GM19025 (cell line): ENCODE measurements around the gene MAMSTR.

ENCODE experiments used
- ATAC-seq: cut with Tn5 transposase; IDR thresholded peaks from one replicate; pipeline ENCODE4 v1.9.1; 2021; ENCODE audit warnings: mild to moderate bottlenecking, low read depth, moderate library complexity; ENCODE audit not compliant: unreplicated experiment

Gene MAMSTR

DNA sequence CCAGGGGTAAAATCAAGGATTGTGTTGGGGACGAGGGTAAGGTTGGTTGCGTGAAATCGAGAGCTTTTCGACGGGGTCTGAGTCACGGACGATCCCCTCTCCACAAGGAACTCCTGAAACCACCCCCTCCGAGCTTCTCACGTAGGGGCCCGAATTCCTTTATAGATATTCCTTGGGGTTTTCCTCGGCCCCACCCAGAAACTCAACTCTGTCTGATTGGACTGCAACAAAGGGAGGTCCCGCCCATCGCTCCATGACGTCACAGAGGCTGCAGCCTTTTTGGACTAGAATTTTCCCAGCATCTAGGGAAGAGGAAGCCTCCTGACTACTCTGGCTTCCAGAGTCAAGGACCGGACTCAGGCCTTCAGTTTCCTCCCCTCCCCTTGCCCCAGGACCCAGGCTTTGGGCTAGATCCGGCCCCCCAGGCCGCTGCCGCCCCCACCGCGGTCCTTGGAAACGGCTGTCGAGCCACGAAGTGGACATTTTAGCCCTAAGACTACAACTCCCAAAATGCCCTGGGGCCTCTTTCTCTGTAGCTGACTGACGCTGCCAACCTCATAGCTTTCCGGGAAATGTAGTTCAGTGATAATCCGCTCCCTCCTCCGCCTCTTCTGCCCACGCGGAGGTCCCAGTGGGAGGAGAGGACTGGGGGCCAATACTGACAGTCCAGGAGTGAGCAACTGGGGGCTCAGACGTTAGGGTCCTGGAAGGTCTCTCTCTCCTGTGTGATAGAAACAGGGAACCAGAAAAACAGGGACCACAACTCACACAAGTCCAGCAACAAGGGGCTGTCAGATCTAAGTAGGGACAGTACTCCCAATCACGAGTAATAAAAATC, 27.4 kb upstream of the MAMSTR start, which contains the start of gene IZUMO1:
Gene IZUMO1, minus strand, starts transcription at position 172 of the 838 bp plus-strand sequence. CDS start 1,050 bp downstream, outside the sequence.
- no peak for ATAC-seq

DNA sequence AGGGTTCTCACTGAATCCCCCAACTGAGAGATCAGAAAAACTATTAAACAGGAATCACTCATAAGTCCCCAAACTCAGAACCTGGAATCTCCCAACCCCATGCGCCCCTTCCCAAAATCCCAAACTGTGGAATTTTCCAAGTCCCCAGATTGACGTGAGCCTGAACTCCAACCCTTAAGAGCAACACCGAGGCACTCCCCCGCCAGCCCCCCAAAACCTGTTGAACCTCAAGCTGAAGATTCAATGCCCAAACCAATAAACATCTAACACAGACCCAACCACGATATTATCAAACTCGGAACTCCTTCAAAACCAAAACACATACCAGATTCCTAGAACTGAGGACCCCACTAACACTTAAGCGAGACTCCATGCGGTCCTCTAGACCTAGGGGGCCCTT, 26.6 kb upstream of the MAMSTR start:
- ATAC-seq, result no peak

DNA sequence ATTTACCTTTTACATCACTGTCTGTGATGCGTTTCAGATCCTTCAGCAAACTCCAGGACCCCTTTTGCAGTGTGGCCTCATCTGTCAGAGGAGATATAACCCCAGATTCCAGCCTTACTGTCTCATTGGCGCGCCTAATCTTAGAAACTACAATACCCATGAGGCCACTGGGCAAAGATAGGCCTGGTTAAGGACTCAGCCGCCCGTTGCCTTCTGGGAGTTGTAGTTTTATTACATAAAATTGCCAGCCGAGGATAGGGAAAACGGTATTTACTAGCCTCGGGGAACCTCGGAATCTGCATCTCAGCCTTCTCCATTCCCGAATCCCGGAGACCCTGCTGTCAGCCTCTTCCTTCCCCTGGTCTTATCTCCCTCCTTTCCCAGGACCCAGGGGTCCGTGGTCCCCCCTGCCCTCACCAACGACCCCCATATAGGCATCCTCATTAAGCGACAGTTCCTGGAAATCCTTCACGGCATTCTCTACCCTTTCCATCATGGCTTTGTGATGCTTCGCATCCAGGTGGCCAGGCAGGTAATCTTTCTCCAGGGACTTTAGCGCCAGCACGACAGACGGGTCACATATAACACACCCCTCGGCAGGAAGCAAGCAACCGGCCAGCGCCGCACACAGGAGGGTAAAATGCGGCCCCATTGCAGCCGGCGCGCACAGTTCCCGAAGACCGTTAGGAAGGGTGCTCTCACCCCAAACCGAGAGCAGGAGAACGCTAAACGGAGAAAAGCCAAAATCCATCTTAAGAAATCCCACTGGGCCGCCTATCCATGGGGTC, 25.9 kb upstream of the MAMSTR start:
- ATAC-seq, result no peak

DNA sequence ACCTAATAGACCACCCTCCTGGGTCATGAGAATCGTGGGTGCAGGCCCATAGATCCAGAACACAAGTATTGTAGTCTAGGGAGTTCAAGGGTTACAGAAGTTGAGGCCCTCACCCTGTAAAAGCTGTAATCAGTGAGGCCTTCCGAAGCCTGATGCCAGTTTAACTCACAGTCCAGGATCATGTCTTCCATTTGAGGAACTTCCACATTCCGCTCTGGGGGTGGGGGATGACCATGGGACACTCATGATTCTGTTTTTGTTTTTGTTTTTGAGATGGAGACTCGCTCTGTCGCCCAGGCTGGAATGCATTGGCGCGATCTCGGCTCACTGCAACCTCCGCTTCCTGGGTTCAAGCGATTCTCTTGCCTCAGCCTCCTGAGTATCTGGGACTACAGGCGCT, 22.6 kb upstream of the MAMSTR start:
- no peak for ATAC-seq

DNA sequence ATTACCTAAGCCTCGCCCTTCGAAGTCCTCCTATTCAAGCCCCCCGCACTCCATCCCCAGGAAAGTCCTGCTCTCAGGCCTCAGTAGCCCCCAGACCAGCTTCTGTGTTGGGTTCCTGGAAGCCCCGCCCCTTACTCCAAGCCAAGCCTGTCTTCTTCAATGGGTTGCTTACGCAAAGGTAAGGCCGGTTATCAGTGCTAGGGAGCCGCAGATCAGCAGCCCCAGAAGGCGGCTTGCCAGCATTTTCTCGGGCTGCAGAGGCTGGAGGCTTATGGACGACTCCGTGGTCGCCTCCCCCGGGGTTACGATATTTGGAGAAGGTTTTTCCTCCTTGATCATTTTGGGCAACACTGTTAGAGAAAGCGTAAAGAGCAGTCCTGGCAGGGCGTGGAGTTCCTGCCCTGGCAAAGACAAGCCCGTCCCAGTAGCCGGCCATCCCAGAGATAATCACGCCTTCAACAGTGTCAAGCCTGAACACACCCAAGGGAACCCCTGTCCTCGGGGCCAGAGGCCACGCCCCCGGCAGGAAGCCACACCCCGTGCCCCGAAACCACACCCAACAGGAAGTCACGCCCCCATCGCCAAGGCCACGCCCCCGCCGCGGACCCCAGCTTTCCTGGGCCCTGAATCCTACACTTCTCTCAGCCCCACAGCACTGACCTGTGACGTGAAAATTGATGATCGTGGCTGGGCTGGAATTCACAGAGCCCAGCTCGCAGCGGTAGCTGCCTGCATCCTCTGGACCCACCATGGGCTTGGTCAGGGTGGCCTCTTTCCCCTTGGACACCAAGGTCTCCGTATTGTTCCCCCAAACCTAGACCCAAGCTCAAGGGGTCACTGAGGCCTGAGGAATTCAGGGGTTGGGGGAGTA, 21.8 kb upstream of the MAMSTR start:
- ATAC-seq, result no peak

DNA sequence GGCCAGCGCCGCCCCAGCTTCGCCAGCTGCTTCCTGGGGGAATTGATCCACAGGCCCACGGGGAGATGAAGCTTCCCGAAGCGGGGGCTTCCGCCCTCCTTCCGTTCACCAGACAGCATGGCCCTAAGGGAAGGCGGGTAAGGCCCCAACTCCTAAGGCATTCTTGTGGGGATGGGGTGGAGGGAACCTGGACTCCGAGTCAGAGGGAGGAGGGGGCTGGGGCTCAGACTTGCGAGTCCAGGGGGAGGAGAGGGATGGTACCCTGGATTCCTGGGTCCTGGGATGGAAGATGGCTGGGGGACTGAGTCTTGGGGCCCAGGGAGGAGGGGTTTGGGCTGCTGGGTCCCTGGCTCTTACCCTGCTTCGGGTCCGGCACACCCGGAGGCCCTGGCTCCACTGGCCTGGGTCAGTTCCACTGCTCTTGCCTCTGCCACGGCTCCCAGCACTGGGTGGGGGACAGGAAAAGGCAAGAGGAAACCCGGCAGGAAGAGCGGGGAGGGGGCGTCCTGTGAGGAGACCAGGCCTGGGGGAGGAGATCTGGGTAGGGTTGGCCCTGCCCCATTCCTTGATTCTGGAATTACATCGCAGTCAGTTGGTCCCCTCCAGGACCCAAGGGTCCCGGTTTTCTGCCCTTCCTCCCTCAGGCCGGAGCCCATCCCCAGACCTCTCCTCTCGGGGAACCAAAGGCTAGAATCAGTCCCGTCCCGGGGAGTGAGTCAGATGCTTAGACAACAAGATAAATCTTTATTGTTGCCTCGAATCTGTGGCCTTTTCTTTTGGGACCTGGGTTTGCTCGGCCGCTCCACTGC, 20.8 kb upstream of the MAMSTR start, which contains the start of gene RASIP1:
Gene RASIP1, minus strand, starts transcription at position 447 of the 809 bp plus-strand sequence. Its CDS starts 328 bp downstream, at position 119.
- no peak for ATAC-seq

DNA sequence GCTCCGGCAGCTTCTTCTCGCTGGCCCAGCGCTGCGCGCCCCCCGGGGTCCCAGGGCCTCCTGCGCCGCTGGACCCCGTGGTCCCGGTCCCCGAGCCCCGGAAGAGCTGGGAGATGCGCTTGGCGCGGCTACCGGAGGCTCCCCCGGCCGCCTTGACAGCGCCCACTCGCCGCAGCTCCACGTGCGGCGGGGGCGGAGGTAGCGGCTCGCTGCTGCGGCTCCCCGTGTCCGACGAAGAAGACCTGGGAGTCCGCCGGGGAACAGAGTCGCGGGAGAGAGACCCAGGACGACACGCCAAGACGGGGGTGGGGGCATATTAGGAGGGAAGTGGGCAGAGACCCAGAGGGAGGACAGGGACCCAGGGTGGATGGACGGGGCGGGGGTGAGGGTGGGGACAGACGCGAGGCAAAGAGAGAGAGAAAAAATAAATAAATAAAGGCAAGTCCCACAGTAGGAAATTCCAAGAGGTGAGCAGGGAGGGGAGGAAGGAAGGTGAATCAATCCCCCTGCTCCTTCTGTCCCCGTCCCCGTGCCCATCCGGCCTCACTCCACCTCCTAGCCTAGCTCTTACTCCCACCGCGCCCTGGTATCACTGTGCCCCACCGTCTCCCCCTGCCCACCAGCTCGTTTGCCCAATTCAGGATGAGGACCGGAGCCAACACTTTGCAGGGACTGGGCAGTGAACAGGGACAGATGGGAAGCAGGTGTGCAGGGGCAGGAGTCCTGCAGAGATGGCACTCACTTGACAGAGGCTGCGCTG, 20.1 kb upstream of the MAMSTR start:
- ATAC-seq, result no peak

DNA sequence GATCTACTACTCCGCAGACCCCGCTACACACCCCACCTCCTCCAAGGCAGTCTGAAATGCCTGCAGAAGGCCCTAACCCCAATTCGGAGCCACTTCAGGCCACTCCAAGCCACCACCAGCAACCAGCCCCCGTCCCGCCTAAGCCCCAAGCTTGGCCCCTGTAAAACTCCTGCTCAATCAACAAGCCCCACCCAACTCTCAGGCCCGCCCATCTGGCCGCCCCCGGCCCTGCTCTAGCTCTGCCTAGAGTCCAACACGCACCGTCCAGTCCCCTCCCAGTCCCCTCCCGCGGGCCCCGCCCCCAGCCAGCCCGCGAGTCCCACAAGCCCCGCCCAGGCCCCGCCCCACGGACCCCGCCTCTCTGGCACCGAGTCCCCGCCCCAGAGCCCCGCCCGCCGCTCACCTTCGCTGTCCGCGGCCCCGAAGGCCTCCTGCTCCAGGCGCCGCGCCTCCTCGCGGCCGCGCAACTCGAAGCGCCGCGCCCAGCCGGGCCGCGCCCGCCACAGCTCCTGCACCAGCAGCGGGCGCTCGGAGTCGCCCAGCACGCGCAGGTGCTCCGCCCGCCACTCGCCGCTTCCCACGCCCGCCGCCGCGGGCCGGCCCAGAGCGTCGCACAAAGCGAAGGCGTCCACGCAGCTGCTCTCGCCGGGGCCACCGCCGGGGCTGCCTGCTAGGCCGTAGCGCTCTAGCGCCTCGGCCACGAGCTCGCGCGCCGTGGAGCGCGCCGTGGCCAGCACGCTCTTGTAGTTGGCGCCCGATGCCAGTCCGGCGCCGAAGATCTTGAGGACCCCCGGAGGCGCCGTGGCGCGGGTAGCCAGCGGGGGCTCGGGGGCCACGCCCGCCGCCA, 19.3 kb upstream of the MAMSTR start:
- peak; percentile 85 for ATAC-seq

DNA sequence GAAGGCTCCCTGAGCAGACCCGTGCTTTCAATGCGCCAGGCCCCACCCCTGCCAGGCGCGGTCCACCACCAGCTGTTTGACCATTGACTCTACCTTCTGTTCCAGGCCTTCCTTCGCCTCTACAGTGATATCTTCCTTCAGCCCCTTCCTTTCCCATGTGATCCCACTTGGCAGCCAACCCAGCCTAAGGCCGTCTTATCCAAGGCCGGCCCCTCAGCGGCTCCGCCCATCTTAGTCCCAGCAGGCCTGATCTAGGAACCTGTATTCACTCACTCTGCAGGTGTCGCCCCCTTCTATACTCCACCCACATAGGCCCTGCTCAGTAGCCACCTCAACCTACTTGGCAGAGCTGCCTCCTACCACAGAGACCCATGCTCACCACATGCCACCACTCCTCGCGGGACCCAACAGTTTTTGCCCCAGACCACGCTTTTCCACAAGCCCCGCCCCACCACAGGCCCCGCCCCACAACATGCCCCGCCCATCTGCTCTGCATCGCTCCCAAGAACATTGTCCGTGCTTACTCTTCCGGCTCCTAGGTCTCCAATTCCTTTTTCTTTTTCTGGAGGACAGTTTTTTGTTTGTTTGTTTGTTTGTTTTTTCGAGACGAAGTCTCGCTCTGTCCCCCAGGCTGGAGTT, 18.0 kb upstream of the MAMSTR start:
- no peak for ATAC-seq

DNA sequence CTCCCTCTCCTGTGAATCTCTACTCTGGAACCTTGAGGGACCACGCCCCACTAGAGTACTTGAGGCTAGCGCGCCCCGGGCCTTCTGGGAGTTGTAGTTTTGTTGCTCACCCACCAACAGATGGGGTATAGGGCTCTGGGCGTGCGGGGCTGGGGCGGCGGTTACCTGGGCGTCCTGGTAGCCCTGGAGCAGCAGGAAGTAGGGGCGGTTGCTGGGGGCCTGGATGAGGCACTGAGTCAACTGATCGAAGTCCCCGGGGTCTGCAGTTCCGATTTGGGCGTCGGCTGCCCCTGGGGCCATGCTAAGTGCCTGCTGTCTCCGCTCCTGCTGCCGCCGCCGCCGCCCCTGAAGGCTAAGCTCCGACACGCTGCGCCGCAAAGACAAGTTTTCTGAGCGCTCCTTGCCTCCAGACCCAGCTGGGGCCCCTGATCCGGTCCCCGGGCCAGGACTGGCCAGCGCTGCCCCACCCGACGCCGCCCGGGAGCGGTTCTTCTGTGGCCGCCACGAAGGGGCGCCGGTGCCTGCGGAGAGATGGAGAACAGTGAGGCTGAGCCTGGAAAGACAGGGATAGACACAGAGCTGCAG, 15.6 kb upstream of the MAMSTR start:
- ATAC-seq, result no peak

DNA sequence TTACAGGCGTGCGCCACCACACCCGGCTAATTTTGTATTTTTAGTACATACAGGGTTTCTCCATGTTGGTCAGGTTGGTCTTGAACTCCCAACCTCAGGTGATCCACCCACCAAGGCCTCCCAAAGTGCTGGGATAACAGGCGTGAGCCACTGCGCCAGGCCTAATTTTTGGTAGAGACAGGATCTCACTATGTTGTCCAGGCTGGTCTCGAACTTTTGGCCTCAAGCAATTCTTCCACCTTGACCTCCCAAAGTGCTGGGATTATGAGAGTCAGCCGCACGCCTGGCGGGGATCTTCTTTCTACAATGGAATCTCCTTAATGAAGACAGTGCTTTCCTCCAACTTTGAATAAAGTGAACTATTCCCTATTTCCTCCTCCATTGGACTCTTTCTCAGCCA, 15.1 kb upstream of the MAMSTR start:
- ATAC-seq, result no peak

DNA sequence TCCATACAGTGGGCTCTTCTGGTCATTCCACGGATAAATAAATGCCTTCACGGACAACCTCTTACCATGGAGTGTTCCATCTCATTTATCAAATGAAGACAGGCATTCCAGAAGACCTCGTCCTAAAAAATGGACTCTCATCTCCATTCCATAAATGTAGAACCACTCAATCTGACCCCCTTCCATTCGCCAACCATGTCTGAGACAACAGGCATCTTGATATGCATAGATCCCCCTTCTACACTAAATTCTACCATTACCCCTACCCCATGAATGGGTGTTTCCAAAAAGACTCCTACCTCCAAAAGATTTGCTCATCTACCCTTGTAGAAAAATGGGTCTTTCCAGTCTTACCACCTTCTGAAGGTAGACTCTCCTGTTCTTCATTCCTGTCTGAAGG, 11.9 kb upstream of the MAMSTR start:
- ATAC-seq, result no peak

DNA sequence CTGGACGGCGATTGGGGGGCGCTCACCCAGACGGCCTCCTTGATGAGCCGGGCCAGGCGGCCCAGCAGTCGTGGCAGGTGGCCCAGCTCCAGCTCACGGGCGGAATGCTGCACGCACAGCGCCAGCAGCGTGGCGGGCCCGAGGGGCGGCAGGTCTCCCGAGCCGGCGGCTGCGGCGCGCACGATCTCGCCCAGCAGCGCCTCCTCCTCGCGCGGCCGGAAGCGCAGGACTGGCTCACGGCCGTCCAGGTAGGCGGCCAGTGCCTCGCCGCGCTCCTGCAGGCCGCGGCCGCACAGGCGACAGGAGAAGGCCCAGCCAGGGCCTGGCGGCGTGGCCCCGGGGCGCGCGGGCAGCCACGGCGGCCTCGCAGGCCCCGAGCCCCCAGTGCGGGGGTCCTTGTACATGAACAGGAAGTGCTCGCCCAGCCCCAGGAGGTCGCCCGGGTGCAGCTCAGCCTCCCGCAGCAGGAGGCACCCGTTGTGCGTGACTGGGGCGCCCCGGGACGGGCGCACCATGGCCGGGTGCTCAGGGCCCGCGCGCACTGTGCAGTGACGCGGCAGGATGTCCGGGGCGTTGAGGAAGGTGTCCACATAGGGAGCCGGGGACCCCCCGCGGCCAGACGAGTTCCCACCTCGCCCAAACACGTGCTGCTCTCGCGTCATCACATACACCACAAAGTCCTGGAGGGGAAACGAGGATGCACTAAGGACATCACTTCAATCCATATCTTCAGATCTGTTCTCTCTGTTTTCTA, 9.6 kb upstream of the MAMSTR start:
- ATAC-seq, result no peak

DNA sequence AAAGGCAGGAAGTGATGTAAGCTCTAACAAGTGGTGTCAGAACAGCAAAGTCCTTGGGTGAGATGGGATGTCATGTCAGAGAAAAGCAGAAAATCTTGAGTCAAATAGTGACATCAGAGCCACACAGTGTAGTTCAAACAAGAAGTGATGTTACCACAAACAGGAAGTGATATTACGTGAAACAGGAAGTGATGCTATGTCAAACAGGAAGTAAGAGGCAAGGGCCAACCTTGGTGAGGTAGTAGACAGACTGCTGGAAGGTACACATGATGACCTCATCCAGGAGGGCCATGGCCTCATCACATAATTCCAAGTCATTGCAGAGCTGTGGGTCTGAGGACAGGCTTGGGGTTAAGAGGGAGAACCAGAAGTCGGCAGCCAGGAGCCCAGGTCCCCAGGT, 7.0 kb upstream of the MAMSTR start:
- no peak for ATAC-seq

DNA sequence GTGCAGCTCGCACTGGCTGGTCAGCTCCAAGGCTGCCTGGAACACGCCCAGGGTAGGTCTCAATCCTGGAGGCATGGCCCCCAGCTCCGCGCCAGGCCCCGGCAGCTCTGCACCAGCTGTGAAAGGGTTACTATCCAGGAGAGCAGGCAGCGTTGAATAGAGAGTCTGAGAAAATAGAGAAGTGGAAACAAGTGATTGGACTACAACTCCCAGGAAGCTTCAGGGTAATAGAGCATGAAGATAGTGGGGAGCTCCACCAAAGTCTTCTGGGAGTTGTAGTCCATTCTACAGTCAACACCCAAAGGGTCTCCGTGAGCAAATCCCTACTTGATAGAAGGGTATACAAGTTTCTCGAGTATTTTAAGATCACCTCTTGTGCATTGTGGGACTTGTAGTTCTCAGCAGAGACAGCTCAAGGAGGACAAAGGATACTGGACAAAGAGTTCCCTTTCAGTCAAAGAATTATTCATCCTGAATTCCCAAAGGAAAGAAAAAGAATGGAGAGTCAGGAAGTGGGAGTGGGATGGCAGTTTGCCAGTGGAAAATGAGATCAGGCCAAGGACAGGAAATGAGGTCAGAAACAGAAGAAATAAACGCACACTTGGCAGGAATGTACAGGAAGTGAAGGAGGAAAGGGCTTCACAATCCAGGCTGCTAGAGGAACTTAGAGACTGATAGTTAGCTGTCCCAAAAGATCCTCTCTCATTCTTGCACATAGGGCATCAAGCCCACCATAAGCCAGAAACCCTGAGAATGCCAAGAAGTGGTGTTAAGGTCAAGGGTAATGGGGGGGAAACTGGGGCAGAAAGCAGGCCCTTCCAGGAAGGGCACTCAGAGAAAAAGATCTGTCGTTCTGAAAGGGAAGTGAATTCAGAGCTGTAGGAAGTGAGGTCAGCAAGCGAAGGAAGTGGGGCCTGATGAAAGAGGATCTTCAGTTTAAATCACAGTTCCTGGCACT, 5.5 kb upstream of the MAMSTR start:
- no peak for ATAC-seq
